ENCODE results near the gene SALL4.
"Not testable (repeated sequence)": the region's sequence is repeated elsewhere in the genome, so short reads cannot be mapped to it uniquely, and the experiment has no call there.

SALL4 gene

DNA sequence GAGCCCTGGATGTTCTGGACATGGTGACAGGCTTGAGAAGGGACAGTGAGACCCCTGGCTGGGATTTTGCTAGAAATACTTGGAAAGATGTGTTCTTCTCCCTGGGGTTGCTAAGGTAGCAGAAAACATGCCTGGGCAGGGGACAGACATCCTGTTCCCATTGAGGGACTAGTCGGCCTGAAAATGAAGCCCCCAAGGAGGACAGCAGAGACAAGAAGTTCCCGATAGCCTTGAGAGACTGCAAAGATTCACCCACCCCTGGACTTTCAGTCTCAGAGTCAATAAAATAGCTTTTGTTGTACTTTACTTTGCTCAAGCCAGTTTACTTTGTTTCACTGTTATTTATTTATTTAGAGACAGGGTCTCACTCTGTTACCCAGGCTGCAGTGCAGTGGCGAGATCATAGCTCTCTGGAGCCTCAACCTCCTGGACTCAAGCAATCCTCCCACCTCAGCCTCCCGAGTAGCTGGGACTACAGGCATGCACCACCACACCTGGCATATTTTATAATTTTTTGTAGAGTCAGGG, 62.5 kb downstream of the SALL4 start:
- H3K9ac ChIP-seq (ENCODE audit: low read depth, low read length, poor library complexity, severe bottlenecking) = no peak overlapping the region
- no peak overlapping the region for H3K4me3 ChIP-seq (ENCODE audit: low read length, poor library complexity, severe bottlenecking)
- no peaks in the 10 kb centered on the region for H3F3A ChIP-seq (ENCODE audit: low read depth)
- no peak overlapping the region for H2AFZ ChIP-seq (ENCODE audit: low read length)
- H3K9me2 ChIP-seq (replicated peaks; ENCODE audit: low read depth, low read length) = no peaks in the 10 kb centered on the region
- no peaks in the 10 kb centered on the region for H3K4me1 ChIP-seq (ENCODE audit: insufficient read depth, low read length, poor library complexity, severe bottlenecking)
- H3K36me3 ChIP-seq (ENCODE audit: insufficient read depth, low read length) = no peaks in the 10 kb centered on the region
- H3K27me3 ChIP-seq (ENCODE audit: insufficient read depth, low read length, poor library complexity, severe bottlenecking) = no peaks in the 10 kb centered on the region
- no peaks in the 10 kb centered on the region for H3K79me2 ChIP-seq (ENCODE audit: insufficient read depth, low read length)
- no peaks in the 10 kb centered on the region for H4K20me1 ChIP-seq (ENCODE audit: insufficient read depth, low read length, poor library complexity, severe bottlenecking)
- no peaks in the 10 kb centered on the region for H3K9me3 ChIP-seq (ENCODE audit: insufficient read depth, low read depth, low read length)
- H3K4me2 ChIP-seq (ENCODE audit: low read depth, low read length, poor library complexity, severe bottlenecking) = no peak overlapping the region
- TF ChIP-seq, protein P1, sequence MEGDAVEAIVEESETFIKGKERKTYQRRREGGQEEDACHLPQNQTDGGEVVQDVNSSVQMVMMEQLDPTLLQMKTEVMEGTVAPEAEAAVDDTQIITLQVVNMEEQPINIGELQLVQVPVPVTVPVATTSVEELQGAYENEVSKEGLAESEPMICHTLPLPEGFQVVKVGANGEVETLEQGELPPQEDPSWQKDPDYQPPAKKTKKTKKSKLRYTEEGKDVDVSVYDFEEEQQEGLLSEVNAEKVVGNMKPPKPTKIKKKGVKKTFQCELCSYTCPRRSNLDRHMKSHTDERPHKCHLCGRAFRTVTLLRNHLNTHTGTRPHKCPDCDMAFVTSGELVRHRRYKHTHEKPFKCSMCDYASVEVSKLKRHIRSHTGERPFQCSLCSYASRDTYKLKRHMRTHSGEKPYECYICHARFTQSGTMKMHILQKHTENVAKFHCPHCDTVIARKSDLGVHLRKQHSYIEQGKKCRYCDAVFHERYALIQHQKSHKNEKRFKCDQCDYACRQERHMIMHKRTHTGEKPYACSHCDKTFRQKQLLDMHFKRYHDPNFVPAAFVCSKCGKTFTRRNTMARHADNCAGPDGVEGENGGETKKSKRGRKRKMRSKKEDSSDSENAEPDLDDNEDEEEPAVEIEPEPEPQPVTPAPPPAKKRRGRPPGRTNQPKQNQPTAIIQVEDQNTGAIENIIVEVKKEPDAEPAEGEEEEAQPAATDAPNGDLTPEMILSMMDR (conservative IDR thresholded peaks at IDR 0.05; ENCODE audit: low read length) = no peak
- TF ChIP-seq EZH2phosphoT487 (IDR thresholded peaks at IDR 0.05; ENCODE audit: borderline replicate concordance) = no peak

DNA sequence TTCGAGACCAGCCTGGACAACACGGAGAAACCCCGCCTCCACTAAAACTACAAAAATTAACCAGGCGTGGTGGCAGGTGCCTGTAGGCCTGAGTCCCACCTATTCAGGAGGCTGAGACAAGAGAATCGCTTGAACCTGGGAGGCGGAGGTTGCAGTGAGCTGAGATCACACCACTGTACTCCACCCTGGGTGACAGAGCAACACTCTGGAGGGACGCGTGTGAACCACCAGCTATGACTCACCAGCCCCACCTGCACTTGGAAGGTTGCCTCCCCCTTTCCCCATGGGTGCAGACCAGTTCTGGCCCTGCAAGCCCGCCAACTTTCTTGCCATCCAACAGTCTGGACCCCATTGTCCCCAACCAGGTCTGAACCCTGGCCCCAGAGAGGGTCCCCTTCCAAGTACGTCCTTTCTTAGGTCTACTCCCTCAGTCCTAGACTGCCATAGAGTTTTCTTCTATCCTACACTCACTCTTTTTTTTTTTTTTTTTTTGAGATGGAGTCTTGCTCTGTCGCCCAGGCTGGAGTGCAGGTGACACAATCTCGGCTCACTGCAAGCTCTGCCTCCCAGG, 63.4 kb downstream of the SALL4 start:
- no peaks in the 10 kb centered on the region for H3K4me1 ChIP-seq (ENCODE audit: insufficient read depth, low read length, poor library complexity, severe bottlenecking)
- H4K20me1 ChIP-seq (ENCODE audit: insufficient read depth, low read length, poor library complexity, severe bottlenecking) = no peaks in the 10 kb centered on the region
- no peaks in the 10 kb centered on the region for H3K36me3 ChIP-seq (ENCODE audit: insufficient read depth, low read length)
- H2AFZ ChIP-seq (ENCODE audit: low read length) = no peak overlapping the region
- H3F3A ChIP-seq (ENCODE audit: low read depth) = no peaks in the 10 kb centered on the region
- H3K4me2 ChIP-seq (ENCODE audit: low read depth, low read length, poor library complexity, severe bottlenecking) = no peak overlapping the region
- no peaks in the 10 kb centered on the region for H3K9me2 ChIP-seq (replicated peaks; ENCODE audit: low read depth, low read length)
- H3K79me2 ChIP-seq (ENCODE audit: insufficient read depth, low read length) = no peaks in the 10 kb centered on the region
- H3K4me3 ChIP-seq (ENCODE audit: low read length, poor library complexity, severe bottlenecking) = no peak overlapping the region
- H3K27me3 ChIP-seq (ENCODE audit: insufficient read depth, low read length, poor library complexity, severe bottlenecking) = no peaks in the 10 kb centered on the region
- H3K9me3 ChIP-seq (ENCODE audit: insufficient read depth, low read depth, low read length) = no peaks in the 10 kb centered on the region
- H3K9ac ChIP-seq (ENCODE audit: low read depth, low read length, poor library complexity, severe bottlenecking) = no peak overlapping the region
- TF ChIP-seq, protein P1 (conservative IDR thresholded peaks at IDR 0.05; ENCODE audit: low read length) = no peak
- TF ChIP-seq EZH2phosphoT487 (IDR thresholded peaks at IDR 0.05; ENCODE audit: borderline replicate concordance) = no peak

DNA sequence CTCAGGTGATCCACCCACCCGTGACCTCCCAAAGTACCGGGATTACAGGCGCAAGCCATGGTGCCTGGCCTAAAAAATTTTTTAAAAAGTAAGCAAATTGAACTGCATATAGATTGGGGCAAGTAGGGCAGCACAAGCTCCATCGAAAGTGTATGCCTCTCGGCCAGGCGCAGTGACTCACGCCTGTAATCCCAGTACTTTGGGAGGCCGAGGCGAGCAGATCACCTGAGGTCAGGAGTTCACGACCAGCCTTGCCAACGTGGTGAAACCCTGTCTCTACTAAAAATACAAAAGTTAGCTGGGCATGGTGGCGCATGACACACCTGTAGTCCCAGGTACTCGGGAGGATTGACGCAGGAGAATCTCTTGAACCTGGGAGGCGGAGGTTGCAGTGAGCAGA, 64.1 kb downstream of the SALL4 start:
- not testable (repeated sequence) for H3K4me2 ChIP-seq (ENCODE audit: low read depth, low read length, poor library complexity, severe bottlenecking); H4K20me1 ChIP-seq (ENCODE audit: insufficient read depth, low read length, poor library complexity, severe bottlenecking); H3K9me2 ChIP-seq (replicated peaks; ENCODE audit: low read depth, low read length); H3K9ac ChIP-seq (ENCODE audit: low read depth, low read length, poor library complexity, severe bottlenecking); H3K4me3 ChIP-seq (ENCODE audit: low read length, poor library complexity, severe bottlenecking); H3K9me3 ChIP-seq (ENCODE audit: insufficient read depth, low read depth, low read length); H3K27me3 ChIP-seq (ENCODE audit: insufficient read depth, low read length, poor library complexity, severe bottlenecking); H3K36me3 ChIP-seq (ENCODE audit: insufficient read depth, low read length); H3K4me1 ChIP-seq (ENCODE audit: insufficient read depth, low read length, poor library complexity, severe bottlenecking); H3K79me2 ChIP-seq (ENCODE audit: insufficient read depth, low read length); H3F3A ChIP-seq (ENCODE audit: low read depth); H2AFZ ChIP-seq (ENCODE audit: low read length)

DNA sequence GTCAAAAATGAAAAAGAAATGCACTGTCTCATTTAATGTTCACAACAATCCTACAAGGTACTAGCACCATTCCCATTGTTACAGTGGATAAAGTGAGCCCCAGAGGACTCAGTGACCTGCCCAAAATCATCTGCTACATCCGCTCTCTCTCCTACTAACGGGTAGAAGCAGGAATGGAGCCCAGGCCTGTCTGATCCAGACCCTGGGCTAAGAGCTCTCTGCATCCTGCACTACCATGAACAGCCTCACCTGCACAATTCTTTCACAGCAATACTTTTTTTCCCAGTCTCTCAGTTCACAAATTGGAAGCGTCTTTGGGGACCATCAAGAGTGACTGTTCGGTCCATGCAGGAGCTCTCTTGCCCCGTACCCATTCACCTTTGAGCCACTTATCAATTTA, 65.4 kb downstream of the SALL4 start:
- no peaks in the 10 kb centered on the region for H3K79me2 ChIP-seq (ENCODE audit: insufficient read depth, low read length)
- H3K9me2 ChIP-seq (replicated peaks; ENCODE audit: low read depth, low read length) = no peaks in the 10 kb centered on the region
- no peaks in the 10 kb centered on the region for H3F3A ChIP-seq (ENCODE audit: low read depth)
- TF ChIP-seq EZH2phosphoT487 (IDR thresholded peaks at IDR 0.05; ENCODE audit: borderline replicate concordance) = no peak
- TF ChIP-seq, protein P1 (conservative IDR thresholded peaks at IDR 0.05; ENCODE audit: low read length) = no peak
- no peak overlapping the region for H3K4me3 ChIP-seq (ENCODE audit: low read length, poor library complexity, severe bottlenecking)
- no peak overlapping the region for H3K9ac ChIP-seq (ENCODE audit: low read depth, low read length, poor library complexity, severe bottlenecking)
- H3K36me3 ChIP-seq (ENCODE audit: insufficient read depth, low read length) = no peaks in the 10 kb centered on the region
- H3K9me3 ChIP-seq (ENCODE audit: insufficient read depth, low read depth, low read length) = no peaks in the 10 kb centered on the region
- no peaks in the 10 kb centered on the region for H3K4me1 ChIP-seq (ENCODE audit: insufficient read depth, low read length, poor library complexity, severe bottlenecking)
- no peak overlapping the region for H3K4me2 ChIP-seq (ENCODE audit: low read depth, low read length, poor library complexity, severe bottlenecking)
- H4K20me1 ChIP-seq (ENCODE audit: insufficient read depth, low read length, poor library complexity, severe bottlenecking) = no peaks in the 10 kb centered on the region
- H2AFZ ChIP-seq (ENCODE audit: low read length) = no peak overlapping the region
- H3K27me3 ChIP-seq (ENCODE audit: insufficient read depth, low read length, poor library complexity, severe bottlenecking) = no peaks in the 10 kb centered on the region
